Measurements from ENCODE around the gene TMEM225B.
A peak's percentile ranks its signal among the peaks of the same experiment; 100 is the strongest.
"Not testable (repeated sequence)": the region's sequence is repeated elsewhere in the genome, so short reads cannot be mapped to it uniquely, and the experiment has no call there.

Gene TMEM225B

DNA sequence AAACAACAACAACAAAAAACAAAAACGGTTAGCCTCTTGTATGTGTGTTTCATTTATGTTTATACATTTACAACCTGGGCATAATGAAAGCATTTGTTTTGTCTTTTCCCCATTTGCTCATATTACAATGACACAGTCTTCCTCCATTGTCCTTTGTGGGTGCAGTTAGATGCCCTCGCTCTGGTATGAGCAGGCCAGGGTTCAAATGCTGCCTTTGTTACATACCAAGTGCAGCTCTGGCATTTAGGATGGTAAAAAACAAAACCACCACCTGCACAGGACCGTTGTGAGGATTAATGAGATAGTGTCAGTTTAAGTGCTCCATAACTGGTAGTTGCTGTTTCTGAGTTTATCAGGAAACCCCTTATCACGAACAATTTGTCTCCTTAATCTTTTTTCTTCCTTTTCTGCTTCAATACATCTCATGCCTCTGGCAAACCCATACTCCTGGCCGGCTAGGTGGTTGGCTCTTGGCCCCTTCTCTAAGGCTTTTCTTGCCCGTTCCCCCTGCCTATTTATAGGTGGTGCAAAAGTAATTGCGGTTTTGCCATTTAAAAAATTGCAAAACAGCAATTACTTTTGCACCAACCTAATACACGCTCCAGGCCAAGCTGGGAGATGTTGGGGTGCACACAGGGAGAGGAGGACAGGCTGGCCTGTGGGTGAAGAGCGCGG is 18.6 kb upstream of the TMEM225B start:
- no peak for DNase-seq (ENCODE audit: low read depth in 3 of 3)

DNA sequence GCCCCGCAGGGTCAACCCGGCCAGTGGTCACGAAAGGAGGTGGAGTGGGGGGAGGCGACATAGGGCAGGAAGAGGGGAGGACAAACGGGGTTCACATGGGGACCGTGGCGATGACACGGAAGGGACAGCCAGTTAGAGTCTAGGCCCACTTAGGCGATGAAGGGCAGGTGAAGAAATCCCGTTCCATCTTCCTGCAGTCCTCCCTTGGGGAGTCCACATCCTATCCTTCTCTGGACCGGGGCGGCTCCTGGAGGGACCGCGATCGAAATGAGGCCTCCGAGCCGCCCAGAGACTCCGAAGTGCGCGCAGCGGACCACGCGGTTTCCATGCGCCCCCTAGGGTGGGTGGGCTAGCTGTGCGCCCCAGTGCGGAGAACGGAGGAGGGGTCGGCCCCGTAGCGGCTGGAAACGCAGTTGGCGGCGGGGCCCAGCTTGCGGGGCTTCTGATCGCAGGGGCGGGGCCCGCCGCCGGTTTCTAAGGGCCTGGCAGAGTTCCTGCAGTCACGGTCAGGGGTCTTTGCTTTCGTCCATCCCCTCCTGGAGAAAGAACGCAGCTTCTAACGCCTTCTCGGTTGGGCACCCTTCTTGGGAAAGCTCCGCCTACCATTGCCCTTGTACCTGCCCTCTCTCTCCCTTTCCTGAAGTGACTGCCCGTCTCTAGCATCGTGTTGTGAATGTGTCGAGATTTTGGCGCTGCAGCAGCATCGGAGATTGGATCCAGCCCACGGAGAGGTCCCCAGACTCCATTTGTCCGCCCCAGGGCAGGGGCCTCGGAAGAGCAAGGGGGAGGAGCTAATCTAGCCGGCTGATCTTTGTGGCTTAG is 17.9 kb upstream of the TMEM225B start:
- DNase-seq (ENCODE audit: low read depth in 3 of 3): peak; percentile 43 to 54 (median 45)

DNA sequence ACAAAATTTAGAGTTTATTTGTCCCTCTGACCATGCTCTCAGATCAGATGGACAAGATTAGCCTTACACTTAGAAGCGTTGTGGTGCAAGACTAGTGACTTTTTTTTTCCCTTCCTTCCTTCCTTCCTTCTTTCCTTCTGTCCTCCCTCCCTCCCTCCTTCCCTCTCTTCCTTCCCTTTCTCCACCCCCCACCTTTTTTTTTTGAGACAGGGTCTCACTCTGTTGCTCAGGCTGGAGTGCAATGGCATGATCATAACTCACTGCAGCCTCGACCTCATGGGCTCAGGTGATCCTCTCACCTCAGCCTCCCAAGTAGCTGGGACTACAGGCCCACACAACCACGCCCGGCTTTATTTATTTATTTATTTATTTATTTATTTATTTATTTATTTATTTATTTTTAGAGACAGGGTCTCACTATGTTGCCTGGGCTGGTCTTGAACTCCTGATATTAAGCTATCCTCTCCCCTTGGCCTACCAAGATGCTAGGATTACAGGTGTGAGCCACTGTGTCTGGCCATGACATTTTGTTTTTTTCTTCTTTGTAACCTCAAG is 17.2 kb upstream of the TMEM225B start:
- not testable (repeated sequence) for DNase-seq (ENCODE audit: low read depth in 3 of 3)

DNA sequence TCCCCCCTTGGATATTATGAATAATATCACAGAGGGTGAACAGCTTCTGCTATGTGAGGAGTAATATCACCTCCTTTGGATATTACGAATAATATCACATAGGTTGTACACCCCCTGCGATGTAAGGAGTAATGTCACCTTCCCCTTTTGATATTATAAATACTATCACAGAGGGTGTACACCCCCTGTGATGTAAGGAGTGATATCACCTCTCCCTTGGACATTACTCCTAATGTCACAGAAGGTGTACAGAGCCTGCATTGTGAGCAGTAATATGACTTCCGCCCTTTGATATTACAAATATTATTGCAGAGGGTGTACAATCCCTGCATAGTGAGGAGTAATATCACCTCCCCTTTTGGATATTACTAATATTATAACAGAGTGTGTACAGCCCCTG is 9.2 kb upstream of the TMEM225B start:
- DNase-seq (ENCODE audit: low read depth in 3 of 3): no peak

DNA sequence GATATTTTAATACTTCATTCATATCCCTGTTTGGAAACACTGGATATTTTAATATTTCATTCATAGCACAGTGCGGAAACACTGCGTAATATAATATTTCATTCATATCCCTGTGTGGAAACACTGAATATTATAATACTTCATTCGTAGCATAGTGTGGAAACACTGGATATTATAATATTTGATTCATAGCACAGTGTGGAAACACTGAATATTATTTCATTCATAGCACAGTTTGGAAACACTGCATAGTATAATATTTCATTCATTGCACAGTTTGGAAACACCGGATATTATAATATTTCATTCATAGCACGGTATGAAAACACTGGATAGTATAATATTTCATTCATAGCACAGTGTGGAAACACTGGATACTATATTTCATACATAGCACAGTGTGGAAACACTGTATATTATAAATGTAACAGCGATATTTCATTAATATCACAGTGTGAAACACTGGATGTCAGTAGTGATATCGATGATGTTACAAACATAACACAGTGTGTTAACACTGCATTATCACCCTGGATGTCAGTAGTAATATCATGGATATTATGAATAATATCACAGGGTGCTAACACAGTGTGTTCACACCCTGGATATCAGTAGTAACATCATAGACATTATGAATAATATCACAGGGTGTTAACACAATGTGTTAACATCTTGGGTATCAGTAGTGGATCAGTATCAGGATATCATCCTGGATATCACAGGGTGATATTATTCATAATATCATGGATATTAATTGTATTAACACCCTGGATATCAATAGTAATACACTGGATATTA is 2.9 kb upstream of the TMEM225B start:
- DNase-seq (ENCODE audit: low read depth in 3 of 3): no peak

DNA sequence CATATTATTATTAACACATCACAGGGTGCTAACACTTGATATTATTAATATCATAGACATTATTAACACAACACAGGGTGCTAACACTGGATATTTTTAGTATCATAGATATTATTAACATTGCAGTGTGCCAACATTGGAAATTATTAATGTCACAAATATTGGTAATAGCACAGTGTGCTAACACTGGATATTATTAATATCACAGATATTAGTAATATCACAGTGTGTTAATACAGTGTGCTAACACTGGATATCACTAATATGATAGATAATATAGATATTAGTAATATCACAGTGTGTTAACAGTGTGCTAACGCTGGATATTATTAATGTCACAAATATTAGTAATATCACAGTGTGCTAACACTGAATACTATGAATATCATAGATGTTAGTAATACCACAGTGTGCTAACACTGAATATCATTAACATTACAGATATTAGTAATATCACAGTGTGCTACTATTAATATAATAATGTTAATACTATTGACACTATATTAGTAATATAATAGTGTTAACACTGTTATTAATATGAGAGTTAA is 1.6 kb upstream of the TMEM225B start:
- no peak for DNase-seq (ENCODE audit: low read depth in 3 of 3)

DNA sequence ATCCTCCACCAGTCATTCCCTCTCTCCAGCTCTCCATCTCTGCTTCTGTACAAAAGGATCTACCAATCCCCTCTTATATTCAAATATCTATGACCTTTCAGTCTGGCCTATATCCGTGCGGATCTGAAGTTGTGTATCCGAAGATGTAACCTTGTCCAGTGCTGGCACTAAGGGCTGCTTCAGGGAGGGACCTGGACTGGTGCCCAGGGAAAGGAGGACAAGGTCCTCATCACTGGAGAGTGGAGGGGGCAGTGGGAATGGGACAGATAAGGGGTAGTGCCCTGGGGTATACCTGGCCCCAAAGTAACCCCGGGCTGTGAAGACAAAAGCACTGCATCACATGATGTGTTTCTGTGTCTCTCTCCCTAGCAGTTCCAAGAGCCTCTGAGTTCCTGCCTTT is 1.8 kb downstream of the TMEM225B start:
- DNase-seq (ENCODE audit: low read depth in 3 of 3): no peak

DNA sequence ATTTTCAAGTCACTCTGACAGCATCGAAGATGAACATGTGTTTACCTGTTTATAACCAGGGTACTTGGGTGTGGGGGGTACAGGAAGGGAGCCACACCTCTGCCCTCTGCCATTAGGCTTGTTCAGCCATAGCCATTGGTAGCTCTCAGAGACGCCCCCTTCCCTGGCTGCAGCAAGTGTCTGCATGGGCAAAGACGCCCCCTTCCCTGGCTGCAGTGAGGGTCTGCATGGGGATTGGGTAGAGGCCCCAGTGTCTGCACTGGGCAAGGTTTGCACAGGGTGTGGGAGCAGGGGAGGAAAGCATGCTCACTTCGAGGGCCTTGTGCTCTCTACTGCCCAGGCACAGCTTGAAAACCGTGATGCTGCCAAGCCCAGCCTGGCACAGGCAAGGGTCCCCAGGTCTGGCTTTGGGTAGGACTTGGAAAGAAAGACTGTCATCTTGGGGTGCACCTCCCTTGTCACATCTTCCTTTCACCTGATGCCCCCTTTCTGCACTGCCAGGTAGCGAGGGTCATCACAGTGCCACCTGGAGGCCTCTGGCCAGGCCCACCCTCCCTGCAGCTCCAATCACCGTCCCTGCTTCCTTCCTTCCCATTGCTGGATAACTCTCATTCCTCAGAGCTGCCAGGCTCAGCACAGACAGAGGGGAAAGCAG is 3.7 kb downstream of the TMEM225B start:
- DNase-seq (ENCODE audit: low read depth in 3 of 3): no peak

DNA sequence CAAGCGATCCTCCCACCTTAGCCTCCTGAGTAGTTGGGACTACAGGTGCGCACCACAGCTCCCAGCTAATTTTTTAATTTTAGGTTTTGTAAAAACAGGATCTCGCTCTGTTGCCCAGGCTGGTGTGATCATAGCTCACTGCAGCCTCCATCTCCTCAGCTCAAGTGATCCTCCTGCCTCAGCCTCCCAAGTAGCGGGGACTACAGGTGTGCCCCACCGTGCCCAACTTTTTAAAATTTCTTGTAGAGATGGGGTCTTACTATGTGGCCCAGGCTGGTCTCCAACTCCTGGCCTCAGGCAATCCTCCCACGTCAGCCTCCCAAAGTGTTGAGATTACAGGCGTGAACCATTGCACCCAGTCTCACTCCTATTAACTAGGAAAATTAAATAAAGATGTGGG is 7.5 kb downstream of the TMEM225B start:
- DNase-seq (ENCODE audit: low read depth in 3 of 3): no peak

DNA sequence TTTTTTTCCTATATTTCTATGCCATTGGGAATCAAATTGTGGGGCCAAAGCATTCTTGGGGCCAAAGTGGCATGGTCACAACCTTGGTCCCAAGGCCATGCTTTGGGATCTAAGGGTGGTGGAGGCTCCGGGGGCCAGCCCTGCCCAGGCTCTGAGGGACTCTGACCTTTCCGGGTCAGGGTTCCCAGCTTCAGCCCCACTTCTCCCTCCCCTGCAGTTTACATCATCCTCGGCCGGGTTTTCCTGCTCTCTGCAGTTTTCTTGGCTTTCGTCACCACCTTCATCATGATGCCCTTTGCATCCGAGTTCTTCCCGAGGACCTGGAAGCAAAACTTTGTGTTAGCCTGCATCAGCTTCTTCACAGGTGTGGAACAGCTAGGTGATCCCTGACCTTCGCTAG is 8.5 kb downstream of the TMEM225B start:
- no peak for DNase-seq (ENCODE audit: low read depth in 3 of 3)

DNA sequence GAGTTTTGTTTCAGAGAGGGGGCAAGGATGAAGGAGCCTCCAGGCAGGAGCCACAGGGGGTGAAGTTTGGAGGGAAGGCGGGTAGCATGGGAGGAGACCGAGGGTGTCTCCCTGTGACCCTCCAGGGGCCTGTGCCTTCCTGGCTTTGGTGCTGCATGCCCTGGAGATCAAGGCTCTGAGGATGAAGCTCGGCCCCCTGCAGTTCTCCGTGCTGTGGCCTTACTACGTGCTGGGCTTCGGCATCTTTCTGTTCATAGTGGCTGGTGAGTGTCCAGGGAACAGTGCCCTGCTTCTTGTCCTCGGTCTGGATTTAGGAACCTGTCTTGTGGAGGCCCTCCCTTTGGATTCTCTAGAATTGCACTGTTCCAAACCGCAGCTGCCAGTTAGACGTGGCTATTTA is 9.5 kb downstream of the TMEM225B start:
- DNase-seq (ENCODE audit: low read depth in 3 of 3): no peak

DNA sequence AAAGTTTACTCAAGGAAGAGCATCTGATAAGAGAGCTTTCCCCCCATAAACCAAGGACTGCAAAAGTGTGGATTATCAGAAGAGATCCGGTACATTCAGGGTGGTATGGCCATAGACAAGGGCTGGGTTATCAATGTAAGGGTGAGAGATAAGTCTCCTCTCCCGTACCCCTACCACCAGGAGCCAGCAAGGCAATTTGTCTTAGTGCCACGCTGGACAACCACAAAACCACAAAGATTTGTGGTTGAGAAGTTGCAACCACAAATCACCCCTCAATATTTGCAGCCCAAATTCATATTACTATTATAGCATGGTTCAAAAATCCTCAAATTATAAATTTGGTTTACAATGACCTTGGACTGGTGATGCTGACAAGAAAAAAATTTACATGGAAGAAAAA is 16.4 kb downstream of the TMEM225B start:
- DNase-seq (ENCODE audit: low read depth in 3 of 3): no peak

DNA sequence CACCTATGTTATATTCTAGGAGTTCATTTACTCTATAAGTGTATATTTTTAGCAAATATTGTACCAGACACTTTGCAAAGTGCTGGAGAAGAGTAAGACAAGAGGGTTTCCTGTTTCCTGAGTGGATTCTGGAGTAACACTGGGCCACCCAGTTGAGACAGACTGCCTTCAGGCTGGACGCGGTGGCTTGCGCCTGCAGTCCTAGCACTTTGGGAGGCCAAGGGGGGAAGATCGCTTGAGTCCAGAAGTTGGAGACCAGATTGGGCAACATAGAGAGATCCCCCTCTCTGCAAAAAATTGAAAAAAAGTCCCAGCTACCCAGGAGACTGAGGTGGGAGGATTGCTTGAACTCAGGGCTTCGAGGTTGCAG is 17.9 kb downstream of the TMEM225B start:
- no peak for DNase-seq (ENCODE audit: low read depth in 3 of 3)

DNA sequence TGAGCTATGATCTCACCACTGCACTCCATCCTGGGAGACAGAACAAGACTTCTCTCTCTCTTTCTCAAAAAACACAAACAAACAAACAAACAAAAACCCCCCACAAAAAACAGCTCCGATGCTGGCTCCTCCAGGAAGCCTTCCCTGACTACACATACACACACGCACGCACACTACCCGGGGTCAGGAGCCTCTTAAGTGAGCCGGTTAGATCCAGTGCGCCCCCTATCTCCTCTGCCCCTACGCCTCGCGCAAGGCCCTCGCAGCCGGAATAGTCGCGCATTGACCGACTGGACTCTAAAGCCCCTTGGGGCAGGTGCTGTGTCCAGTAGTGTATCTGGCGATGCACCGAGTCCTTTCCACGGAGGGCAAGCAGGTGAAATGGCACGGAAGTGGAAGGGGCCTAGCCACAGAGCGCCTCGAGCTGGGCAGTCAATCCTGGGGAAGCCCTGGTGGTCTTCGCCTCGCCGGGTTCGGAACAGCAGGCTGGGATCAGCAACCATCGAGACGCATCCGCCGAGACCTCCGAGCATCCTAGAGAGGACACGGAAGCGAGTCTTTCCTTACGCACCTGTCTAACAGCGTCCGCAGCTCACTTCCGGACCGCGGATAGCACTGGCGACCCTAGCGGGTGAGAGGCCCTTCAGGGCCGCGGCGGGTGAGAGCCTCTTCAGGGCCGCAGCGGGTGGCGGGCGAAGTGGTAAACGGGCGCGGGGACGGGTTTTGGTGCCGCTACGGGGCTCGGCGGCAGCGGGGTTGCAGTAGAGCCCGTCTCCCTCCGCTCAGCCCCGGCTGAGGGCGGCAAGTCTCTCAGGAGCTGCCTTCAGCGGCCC is 18.5 kb downstream of the TMEM225B start, which contains the start of gene ZSCAN25:
Gene ZSCAN25, plus strand, starts transcription at position 588 of the 833 bp plus-strand sequence. CDS start 2,661 bp downstream, outside the sequence.
- DNase-seq (ENCODE audit: low read depth in 3 of 3): peak; percentile 57 to 74 (median 71)

DNA sequence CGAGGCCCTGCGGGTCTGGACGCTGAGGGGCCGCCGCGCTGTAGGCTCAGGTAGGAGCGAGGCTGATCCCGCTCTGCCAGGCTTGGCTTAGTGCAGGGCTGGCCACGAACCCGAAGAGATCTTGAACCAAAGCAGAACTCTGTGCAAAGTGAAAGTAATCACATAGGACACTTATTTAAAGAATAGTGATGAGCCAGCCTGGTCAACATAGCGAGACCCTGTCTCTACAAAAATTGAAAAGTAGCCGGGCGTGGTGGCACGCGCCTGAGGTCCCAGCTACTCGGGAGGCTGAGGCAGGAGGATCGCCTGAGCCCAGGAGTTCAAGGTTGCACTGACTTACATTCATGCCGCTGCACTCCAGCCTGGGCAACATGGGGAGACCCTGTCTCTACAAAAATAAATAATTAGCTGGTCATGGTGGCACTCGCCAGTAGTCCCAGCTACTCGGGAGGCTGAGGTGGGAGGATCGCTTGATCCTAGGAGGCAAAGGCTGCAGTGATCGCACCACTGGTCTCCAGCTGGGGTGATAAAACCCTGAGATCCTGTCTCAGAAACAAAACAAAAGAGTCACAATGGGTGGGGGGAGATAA is 19.2 kb downstream of the TMEM225B start:
- DNase-seq (ENCODE audit: low read depth in 3 of 3): no peak

DNA sequence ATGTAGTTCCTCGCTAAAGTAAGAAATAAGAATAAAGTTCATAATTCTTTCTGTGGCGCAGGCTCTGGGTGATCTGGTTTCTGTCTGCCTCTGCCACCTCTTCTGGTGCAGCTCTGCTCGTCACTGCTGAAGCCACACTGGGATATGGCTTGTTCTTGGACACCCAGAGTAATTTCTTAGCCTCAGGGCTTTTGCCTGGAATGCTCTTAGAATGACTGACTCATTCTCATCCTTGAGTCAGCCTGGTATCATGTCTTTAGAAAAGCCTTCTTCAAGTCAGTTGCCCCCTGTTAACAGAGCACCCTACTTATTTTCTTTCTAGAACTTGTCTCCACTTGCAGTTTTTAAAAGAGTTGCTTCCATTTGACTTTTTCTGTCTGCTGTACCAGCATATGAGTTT is 20.7 kb downstream of the TMEM225B start:
- DNase-seq (ENCODE audit: low read depth in 3 of 3): no peak

DNA sequence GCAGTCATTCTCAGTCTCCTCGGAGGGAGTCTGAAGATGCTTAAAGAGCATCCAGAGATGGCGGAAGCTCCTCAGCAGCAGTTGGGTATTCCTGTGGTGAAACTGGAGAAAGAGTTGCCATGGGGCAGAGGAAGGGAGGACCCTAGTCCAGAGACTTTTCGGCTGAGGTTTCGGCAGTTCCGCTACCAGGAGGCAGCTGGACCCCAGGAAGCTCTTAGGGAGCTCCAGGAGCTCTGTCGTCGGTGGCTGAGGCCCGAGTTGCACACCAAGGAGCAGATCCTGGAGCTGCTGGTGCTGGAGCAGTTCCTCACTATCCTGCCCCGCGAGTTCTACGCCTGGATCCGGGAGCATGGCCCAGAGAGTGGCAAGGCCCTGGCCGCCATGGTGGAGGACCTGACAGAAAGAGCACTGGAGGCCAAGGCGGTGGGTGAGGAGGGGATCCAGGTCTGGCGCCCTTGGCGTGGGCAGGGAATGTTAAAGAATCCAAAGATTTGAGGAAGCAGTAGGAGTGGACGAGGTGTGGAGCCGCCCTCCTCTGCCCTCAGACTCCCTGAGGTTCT is 21.6 kb downstream of the TMEM225B start:
- no peak for DNase-seq (ENCODE audit: low read depth in 3 of 3)

DNA sequence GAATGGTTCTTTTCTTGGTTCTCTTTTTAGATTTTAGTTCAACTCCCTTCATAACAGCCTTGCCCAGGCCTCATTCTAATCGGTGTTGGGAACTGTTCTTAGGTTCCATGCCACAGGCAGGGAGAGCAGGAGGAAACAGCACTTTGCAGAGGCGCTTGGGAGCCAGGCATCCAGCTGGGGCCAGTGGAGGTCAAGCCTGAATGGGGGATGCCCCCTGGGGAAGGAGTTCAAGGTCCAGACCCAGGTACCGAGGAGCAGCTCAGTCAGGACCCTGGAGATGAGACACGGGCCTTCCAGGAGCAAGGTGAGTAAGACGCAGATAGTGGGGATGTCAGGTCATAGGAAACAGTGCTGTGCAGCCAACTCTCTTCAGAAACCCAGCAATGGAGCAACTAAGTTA is 23.2 kb downstream of the TMEM225B start:
- no peak for DNase-seq (ENCODE audit: low read depth in 3 of 3)

DNA sequence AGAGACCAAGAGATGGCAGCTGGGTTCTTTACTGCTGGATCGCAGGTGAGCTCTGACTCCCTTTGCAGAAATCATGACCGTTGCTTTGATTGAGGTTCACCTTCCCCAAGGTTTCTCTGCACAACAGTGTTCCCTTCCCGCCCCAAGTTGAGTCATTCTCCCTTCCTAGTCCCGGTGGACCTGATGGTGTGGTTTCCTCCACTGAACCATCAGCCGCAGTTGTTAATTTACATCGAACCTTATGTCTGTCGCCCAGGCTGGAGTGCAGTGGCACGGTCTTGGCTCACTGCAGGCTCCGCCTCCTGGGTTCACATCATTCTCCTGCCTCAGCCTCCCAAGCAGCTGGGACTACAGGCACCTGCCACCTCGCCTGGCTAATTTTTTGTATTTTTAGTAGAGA is 24.5 kb downstream of the TMEM225B start:
- no peak for DNase-seq (ENCODE audit: low read depth in 3 of 3)
